ENCODE measurements around the gene GBE1. TPM values are rescaled to one million over a fixed set of nuclear protein-coding genes. Genes with fewer than 3 reads are reported as not detected.

The GBE1 gene
- total RNA-seq, 2 donors from 2014 or later, result 60.1 to 67.1 TPM

GRCh38 chr3:81585937-81586336, 175.5 kb downstream of the GBE1 start:
- DNase-seq (ENCODE audit: low spot score) (no peak), ATAC-seq (ENCODE audit: insufficient number of reproducible peaks, low FRiP score, low read depth) (no peak)
- no peak overlapping the region for H3K27ac ChIP-seq
- TF ChIP-seq, protein P1, sequence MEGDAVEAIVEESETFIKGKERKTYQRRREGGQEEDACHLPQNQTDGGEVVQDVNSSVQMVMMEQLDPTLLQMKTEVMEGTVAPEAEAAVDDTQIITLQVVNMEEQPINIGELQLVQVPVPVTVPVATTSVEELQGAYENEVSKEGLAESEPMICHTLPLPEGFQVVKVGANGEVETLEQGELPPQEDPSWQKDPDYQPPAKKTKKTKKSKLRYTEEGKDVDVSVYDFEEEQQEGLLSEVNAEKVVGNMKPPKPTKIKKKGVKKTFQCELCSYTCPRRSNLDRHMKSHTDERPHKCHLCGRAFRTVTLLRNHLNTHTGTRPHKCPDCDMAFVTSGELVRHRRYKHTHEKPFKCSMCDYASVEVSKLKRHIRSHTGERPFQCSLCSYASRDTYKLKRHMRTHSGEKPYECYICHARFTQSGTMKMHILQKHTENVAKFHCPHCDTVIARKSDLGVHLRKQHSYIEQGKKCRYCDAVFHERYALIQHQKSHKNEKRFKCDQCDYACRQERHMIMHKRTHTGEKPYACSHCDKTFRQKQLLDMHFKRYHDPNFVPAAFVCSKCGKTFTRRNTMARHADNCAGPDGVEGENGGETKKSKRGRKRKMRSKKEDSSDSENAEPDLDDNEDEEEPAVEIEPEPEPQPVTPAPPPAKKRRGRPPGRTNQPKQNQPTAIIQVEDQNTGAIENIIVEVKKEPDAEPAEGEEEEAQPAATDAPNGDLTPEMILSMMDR (IDR thresholded peaks at IDR 0.05), result no peak
- H3K36me3 ChIP-seq, result no peaks in the 10 kb centered on the region
- no peaks in the 10 kb centered on the region for H3K9me3 ChIP-seq
- H3K4me3 ChIP-seq, result no peak overlapping the region
- no peaks in the 10 kb centered on the region for H3K27me3 ChIP-seq (replicated peaks; ENCODE audit: insufficient read depth)
- H3K4me1 ChIP-seq (ENCODE audit: control insufficient read depth in 1 of 2, low read depth in 2 of 2), result no peaks in the 10 kb centered on the region

GRCh38 chr3:81585056-81585455, 176.4 kb downstream of the GBE1 start:
- no peaks in the 10 kb centered on the region for H3K36me3 ChIP-seq
- H3K27ac ChIP-seq, result no peak overlapping the region
- DNase-seq (ENCODE audit: low spot score) (no peak), ATAC-seq (ENCODE audit: insufficient number of reproducible peaks, low FRiP score, low read depth) (no peak)
- peaks cover 0 to 7% of the 10 kb centered on the region in 2 donors for H3K4me1 ChIP-seq (ENCODE audit: control insufficient read depth in 1 of 2, low read depth in 2 of 2)
- H3K4me3 ChIP-seq, result no peak overlapping the region
- H3K27me3 ChIP-seq (replicated peaks; ENCODE audit: insufficient read depth), result no peaks in the 10 kb centered on the region
- H3K9me3 ChIP-seq, result no peaks in the 10 kb centered on the region
- TF ChIP-seq, protein P1 (IDR thresholded peaks at IDR 0.05), result no peak

- TF ChIP-seq, protein P1 (IDR thresholded peaks at IDR 0.05), result peak; percentile 27
- ATAC-seq (ENCODE audit: insufficient number of reproducible peaks, low FRiP score, low read depth), result no peak
Measured at GRCh38 chr3:81581966-81582599, 179.4 kb downstream of the GBE1 start.

DNA sequence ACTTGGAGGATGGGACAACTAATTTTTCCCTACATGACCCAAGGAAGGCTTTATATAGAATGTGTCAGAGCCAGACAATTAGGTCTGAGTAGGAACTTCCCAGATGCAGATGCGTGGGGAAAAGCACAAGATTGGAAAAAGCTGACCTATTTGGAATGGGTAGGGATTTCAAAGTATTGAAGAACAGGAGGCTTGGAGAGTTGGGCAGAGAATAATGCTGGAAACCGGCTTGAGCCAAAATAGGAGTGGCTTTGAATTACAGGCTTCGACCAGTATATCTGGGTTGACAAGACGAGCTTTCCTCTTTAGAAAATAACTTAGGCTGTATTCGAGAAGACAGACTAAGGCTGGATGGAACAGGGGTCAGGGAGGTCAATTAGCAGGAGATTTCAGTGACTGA, 181.1 kb downstream of the GBE1 start:
- ATAC-seq (ENCODE audit: insufficient number of reproducible peaks, low FRiP score, low read depth), result no peak
- Histone ChIP-seq H3K27ac (no peak overlapping the region), H3K4me1 (ENCODE audit: control insufficient read depth in 1 of 2, low read depth in 2 of 2) (peaks cover 0 to 7% of the 10 kb centered on the region in 2 donors), H3K27me3 (replicated peaks; ENCODE audit: insufficient read depth) (no peaks in the 10 kb centered on the region), H3K36me3 (no peaks in the 10 kb centered on the region), H3K4me3 (no peak overlapping the region), H3K9me3 (no peaks in the 10 kb centered on the region)
- TF ChIP-seq, protein P1 (IDR thresholded peaks at IDR 0.05), result no peak
- DNase-seq (ENCODE audit: low spot score), result no peak

More at GRCh38 chr3:81581966-81582599, 179.4 kb downstream of the GBE1 start:
- no peaks in the 10 kb centered on the region for H3K36me3 ChIP-seq
- DNase-seq (ENCODE audit: low spot score), result no peak
- no peaks in the 10 kb centered on the region for H3K27me3 ChIP-seq (replicated peaks; ENCODE audit: insufficient read depth)
- H3K27ac ChIP-seq, result no peak overlapping the region
- peaks cover 0 to 7% of the 10 kb centered on the region in 2 donors for H3K4me1 ChIP-seq (ENCODE audit: control insufficient read depth in 1 of 2, low read depth in 2 of 2)
- no peak overlapping the region for H3K4me3 ChIP-seq
- H3K9me3 ChIP-seq, result no peaks in the 10 kb centered on the region

DNA sequence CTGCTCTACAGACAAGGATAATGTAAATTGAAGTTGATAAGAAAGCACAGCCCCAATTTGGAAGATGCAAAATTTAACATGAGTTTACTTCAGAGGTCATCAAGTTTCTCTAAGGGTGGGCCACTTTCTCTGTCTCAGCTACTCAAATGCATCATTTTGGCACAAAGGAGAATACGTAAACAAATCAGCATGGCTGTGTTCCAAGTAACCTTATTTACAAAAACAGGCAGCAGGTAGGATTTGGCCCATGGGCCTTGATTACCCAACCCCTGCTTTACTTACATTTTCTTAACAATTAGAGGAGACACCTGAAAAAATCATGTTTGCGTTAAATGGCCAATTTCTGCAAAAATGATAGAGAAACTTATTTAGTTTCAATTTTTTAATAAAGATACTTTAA, 181.7 kb downstream of the GBE1 start:
- TF ChIP-seq, protein P1 (IDR thresholded peaks at IDR 0.05), result no peak
- H3K36me3 ChIP-seq, result peaks cover 2% of the 10 kb centered on the region
- H3K27me3 ChIP-seq (replicated peaks; ENCODE audit: insufficient read depth), result no peaks in the 10 kb centered on the region
- H3K27ac ChIP-seq, result no peak overlapping the region
- H3K4me1 ChIP-seq (ENCODE audit: control insufficient read depth in 1 of 2, low read depth in 2 of 2), result peaks cover 0 to 7% of the 10 kb centered on the region in 2 donors
- ATAC-seq (ENCODE audit: insufficient number of reproducible peaks, low FRiP score, low read depth) (no peak), DNase-seq (ENCODE audit: low spot score) (no peak)
- H3K9me3 ChIP-seq, result no peaks in the 10 kb centered on the region
- no peak overlapping the region for H3K4me3 ChIP-seq
